ENCODE data around the gene INS. TPM values are rescaled to one million over a fixed set of nuclear protein-coding genes. Genes with fewer than 3 reads are reported as not detected.
A peak's percentile ranks its signal among the peaks of the same experiment; 100 is the strongest.

The INS gene
- total and polyA plus RNA-seq, 7 donors: 0.65 to 2.8 TPM; not detected in 5

- H3K36me3 ChIP-seq (ENCODE audit: insufficient read depth in 1 of 2, low read depth in 1 of 2): no peaks in the 10 kb centered on the region
- WGBS, 3 donors: 78 to 86% (median 78%) methylated on average over 4 of the region's 4 CpGs
- DNase-seq (no peak), ATAC-seq (no peak)
- intact Hi-C loops (cut with DNase I): loop anchor here in 1 of 2 donors (5.0 kb wide), 1 partner anchor 51 kb away; no protein-coding TSS in a partner anchor
- TF ChIP-seq CTCF (IDR thresholded peaks at IDR 0.05): no peak
- H3K4me3 ChIP-seq: no peak overlapping the region
- peaks cover 0 to 16% (median 2%) of the 10 kb centered on the region in 3 donors for H3K27me3 ChIP-seq (ENCODE audit: insufficient read depth in 3 of 3, low read length in 2 of 3)
- H3K4me1 ChIP-seq: no peaks in the 10 kb centered on the region
- no peak overlapping the region for H3K27ac ChIP-seq
- H3K9me3 ChIP-seq: no peaks in the 10 kb centered on the region
Measured at GRCh38 chr11:2118677-2119076, 42.3 kb downstream of the INS start.

DNA sequence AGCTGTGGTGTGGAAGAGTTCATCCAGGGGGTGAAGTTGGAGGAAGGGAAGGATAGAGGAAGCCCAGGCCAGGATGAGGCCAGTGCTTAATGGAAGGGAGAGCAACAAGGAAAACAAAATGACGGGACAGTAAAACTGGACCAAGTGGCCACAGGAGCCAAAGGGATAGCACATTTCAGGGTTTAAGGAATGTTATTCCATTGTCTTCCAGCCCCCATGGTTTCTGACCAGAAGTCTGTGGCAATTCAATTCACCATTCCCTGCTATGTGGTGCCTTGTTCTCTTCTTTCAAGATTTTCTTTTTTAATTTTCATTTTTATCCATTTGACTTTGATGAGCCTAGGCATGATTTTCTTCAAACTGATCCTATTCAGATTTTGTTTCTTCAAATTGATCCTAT lies 44.3 kb downstream of the INS start:
- Histone ChIP-seq H3K4me1 (no peaks in the 10 kb centered on the region), H3K36me3 (ENCODE audit: insufficient read depth in 1 of 2, low read depth in 1 of 2) (no peaks in the 10 kb centered on the region), H3K27ac (no peak overlapping the region), H3K4me3 (no peak overlapping the region), H3K27me3 (ENCODE audit: insufficient read depth in 3 of 3, low read length in 2 of 3) (peaks cover 0 to 11% (median 2%) of the 10 kb centered on the region in 3 donors), H3K9me3 (no peaks in the 10 kb centered on the region)
- TF ChIP-seq CTCF (IDR thresholded peaks at IDR 0.05): no peak
- intact Hi-C loops (cut with DNase I): loop anchor here in 1 of 2 donors (5.0 kb wide), 1 partner anchor 49 kb away; no protein-coding TSS in a partner anchor
- DNase-seq: no peak
- no peak for ATAC-seq
- WGBS, 3 donors: 89 to 94% (median 92%) methylated on average over 1 of the region's 1 CpG

DNA sequence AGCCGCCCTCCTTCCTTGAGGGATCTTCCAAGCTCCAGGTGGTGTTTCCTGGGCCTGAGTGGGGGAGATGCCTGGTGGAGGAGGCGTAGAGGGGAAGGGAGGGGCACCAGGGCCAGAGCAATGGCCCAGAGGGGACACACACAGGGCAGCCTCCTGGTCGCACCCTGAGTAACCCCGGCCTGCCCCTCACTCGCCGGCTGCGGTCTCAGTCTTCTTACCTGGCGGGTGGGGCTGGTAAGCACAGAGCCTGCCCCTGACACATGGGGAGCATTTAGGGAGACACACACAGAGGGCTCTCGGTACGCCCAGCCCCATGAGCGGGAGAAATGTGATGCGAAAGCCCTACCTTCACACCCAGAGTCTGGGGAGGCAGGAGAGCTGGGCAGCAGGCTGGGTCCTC lies 45.7 kb downstream of the INS start:
- no peak for TF ChIP-seq CTCF (IDR thresholded peaks at IDR 0.05)
- Histone ChIP-seq H3K36me3 (ENCODE audit: insufficient read depth in 1 of 2, low read depth in 1 of 2) (no peaks in the 10 kb centered on the region), H3K4me3 (no peak overlapping the region), H3K27me3 (ENCODE audit: insufficient read depth in 3 of 3, low read length in 2 of 3) (peaks cover 0 to 4% (median 2%) of the 10 kb centered on the region in 3 donors), H3K9me3 (no peaks in the 10 kb centered on the region), H3K27ac (no peak overlapping the region), H3K4me1 (no peaks in the 10 kb centered on the region)
- DNase-seq (peak in 1 of 2 donors; percentile 22), ATAC-seq (no peak)
- 96 to 98% (median 97%) methylated on average over 11 to 12 of the region's 12 CpGs for WGBS, 3 donors
- intact Hi-C loops (cut with DNase I): loop anchor here in 1 of 2 donors (5.0 kb wide), 1 partner anchor 48 kb away; no protein-coding TSS in a partner anchor

GRCh38 chr11:2114430-2115241 lies 46.4 kb downstream of the INS start:
- whole genome bisulfite sequencing, 3 donors: 89 to 90% (median 90%) methylated on average over 30 to 32 of the region's 32 CpGs
- Histone ChIP-seq H3K9me3 (no peaks in the 10 kb centered on the region), H3K27ac (no peak overlapping the region)

More at GRCh38 chr11:2114430-2115241, 46.4 kb downstream of the INS start:
- H3K27me3 ChIP-seq (ENCODE audit: insufficient read depth in 3 of 3, low read length in 2 of 3): peaks cover 0 to 2% (median 0%) of the 10 kb centered on the region in 3 donors
- no peak for TF ChIP-seq CTCF (IDR thresholded peaks at IDR 0.05)
- ATAC-seq (no peak), DNase-seq (peak in 1 of 2 donors; percentile 32)
- no peaks in the 10 kb centered on the region for H3K36me3 ChIP-seq (ENCODE audit: insufficient read depth in 1 of 2, low read depth in 1 of 2)
- H3K4me3 ChIP-seq: no peak overlapping the region
- peaks cover 3% of the 10 kb centered on the region for H3K4me1 ChIP-seq
- intact Hi-C loops (cut with DNase I): loop anchor here in 1 of 2 donors (5.0 kb wide), 1 partner anchor 47 kb away; no protein-coding TSS in a partner anchor

Measured in psoas muscle (tissue), 8 donors.